Keratinocyte (primary cell): ENCODE data around the gene CRISP2. TPM values are rescaled to one million over a fixed set of nuclear protein-coding genes. Genes with fewer than 3 reads are reported as not detected.

Experiments used
- DNase-seq: peaks from one replicate; pipeline ENCODE4 v3.0.0-alpha.2; 2011; ENCODE audit warnings: low read depth, missing footprints, low spot score
- FAIRE-seq: peaks from 2 replicates; lab custom pipeline; 2011; peaks lifted over from hg19 to GRCh38; lab: Jason Lieb, UNC
- H2AFZ ChIP-seq: 2 replicates; pipeline ENCODE4 v1.6.0; 2012; ENCODE audit warnings: low read length, control low read depth, inconsistent platforms; ENCODE audit not compliant: control insufficient read depth
- H3K27ac ChIP-seq: 2 replicates; pipeline ENCODE4 v1.5.1; 2011; ENCODE audit warnings: low read length; ENCODE audit not compliant: control insufficient read depth, insufficient read depth
- H3K27me3 ChIP-seq: 3 replicates; pipeline ENCODE4 v1.6.0; 2011; ENCODE audit warnings: low read length; ENCODE audit not compliant: control insufficient read depth, insufficient read depth; ENCODE audit errors: extremely low read depth
- H3K36me3 ChIP-seq, 2 experiments: 2 replicates in 1 of 2; 3 replicates in 1 of 2; pipeline ENCODE4 v1.5.1; 2011; ENCODE audit warnings: low read length in 2 of 2, mild to moderate bottlenecking in 1 of 2; ENCODE audit not compliant: control insufficient read depth in 2 of 2, insufficient read depth in 2 of 2; ENCODE audit errors: extremely low read depth in 1 of 2
- H3K4me1 ChIP-seq: 3 replicates; pipeline ENCODE4 v1.5.1; 2011; ENCODE audit warnings: low read length; ENCODE audit not compliant: control insufficient read depth, insufficient read depth; ENCODE audit errors: extremely low read depth
- H3K4me2 ChIP-seq: 3 replicates; pipeline ENCODE4 v1.6.0; 2011; ENCODE audit warnings: low read depth, low read length; ENCODE audit not compliant: control insufficient read depth, insufficient read depth; ENCODE audit errors: extremely low read depth
- H3K4me3 ChIP-seq, 3 experiments: fragments of 200-600 bp in 1 of 3; sonication (generic) in 1 of 3; 2 replicates in 2 of 3; 3 replicates in 1 of 3; pipeline ENCODE4 v1.5.1; 2011 to 2016; ENCODE audit warnings: low read length in 3 of 3, mild to moderate bottlenecking in 3 of 3, control low read depth in 2 of 3, inconsistent platforms in 1 of 3, low read depth in 1 of 3, mixed read lengths in 1 of 3, mixed run types in 1 of 3, moderate library complexity in 1 of 3; ENCODE audit not compliant: control insufficient read depth in 2 of 3, insufficient read depth in 2 of 3; ENCODE audit errors: extremely low read depth in 1 of 3
- H3K79me2 ChIP-seq: 2 replicates; pipeline ENCODE4 v1.6.0; 2012; ENCODE audit warnings: low read length; ENCODE audit not compliant: control insufficient read depth, insufficient read depth
- H3K9ac ChIP-seq: 3 replicates; pipeline ENCODE4 v1.6.0; 2011; ENCODE audit warnings: low read length; ENCODE audit not compliant: control insufficient read depth, insufficient read depth; ENCODE audit errors: extremely low read depth
- H3K9me1 ChIP-seq: 3 replicates; pipeline ENCODE4 v1.6.0; 2011; ENCODE audit warnings: low read length; ENCODE audit not compliant: control insufficient read depth, insufficient read depth; ENCODE audit errors: extremely low read depth
- H3K9me3 ChIP-seq: 2 replicates; pipeline ENCODE4 v1.5.1; 2012; ENCODE audit warnings: low read depth, low read length; ENCODE audit not compliant: control insufficient read depth
- H4K20me1 ChIP-seq: 3 replicates; pipeline ENCODE4 v1.6.0; 2011; ENCODE audit warnings: low read length; ENCODE audit not compliant: control insufficient read depth, insufficient read depth; ENCODE audit errors: extremely low read depth
- EZH2 ChIP-seq: IDR thresholded peaks from one replicate; pipeline ENCODE4 v1.6.1; 2012; ENCODE audit warnings: inconsistent platforms, mild to moderate bottlenecking, low read length, moderate library complexity
- dilution Hi-C: fragments of 300-500 bp; cut with MboI; formaldehyde crosslinking; loops from one replicate; pipeline ENCODE4 v1.7.0; 2020; ENCODE audit warnings: low sequenced_read_pairs; ENCODE audit not compliant: extremely low pct_ligation_motif_present
- polyA plus RNA-seq, 5 experiments: library from polyadenylated mRNA; depleted of rRNA in 3 of 5; stranded (reverse) in 3 of 5; stranded (forward) in 1 of 5; unstranded in 1 of 5; fragments of >200 nt; gene quantifications; 1 replicate in 1 of 5; 2 replicates in 3 of 5; 3 replicates in 1 of 5; pipeline versions ENCODE4 v1.2.1 to v1.2.3, GENCODE V29; 2011 to 2012; ENCODE audit warnings: missing spikeins in 2 of 5, low read depth in 1 of 5, low replicate concordance in 1 of 5
- TF ChIP-seq, protein P1 (sequence below), 3 experiments: IDR thresholded peaks in 1 of 3; conservative IDR thresholded peaks in 1 of 3; optimal IDR thresholded peaks in 1 of 3; 2 replicates in 2 of 3; 3 replicates in 1 of 3; pipeline versions ENCODE3 to v1.5.1; 2011; ENCODE audit warnings: low read length in 3 of 3, mild to moderate bottlenecking in 3 of 3, moderate library complexity in 2 of 3, control low read depth in 1 of 3, inconsistent platforms in 1 of 3; ENCODE audit not compliant: insufficient read depth in 2 of 3; ENCODE audit errors: extremely low read depth in 1 of 3

CRISP2 gene
- polyA plus RNA-seq, 1 donor (not counting 4 experiments of a cell fraction or from before 2014, with no cell fraction given): not detected

DNA sequence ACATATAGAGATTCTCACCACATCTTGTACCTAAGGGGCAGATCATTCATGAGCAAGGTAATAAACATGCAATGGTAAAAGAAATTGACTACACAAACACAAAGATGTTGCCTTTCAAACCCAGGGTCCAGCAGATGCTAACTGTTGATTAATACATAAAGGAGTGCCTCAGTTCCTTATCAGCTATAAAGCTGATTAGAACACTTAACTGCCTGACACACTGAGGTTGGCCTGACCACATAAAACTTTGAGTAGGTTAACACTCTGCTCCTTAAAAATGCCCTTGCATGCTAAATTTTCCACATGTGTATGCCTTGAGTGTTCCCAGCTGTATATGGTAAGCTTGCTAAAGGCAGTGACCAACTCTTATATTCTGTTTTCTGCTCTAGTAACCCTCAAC lies 14.9 kb downstream of the CRISP2 start:
- no peak for DNase-seq
- Histone ChIP-seq H2AFZ (no peak overlapping the region), H3K4me1 (no peaks in the 10 kb centered on the region), H3K9me1 (no peaks in the 10 kb centered on the region), H3K79me2 (no peaks in the 10 kb centered on the region), H3K4me3 (no peak overlapping the region), H3K9me3 (no peaks in the 10 kb centered on the region), H3K9ac (no peak overlapping the region), H3K36me3 (no peaks in the 10 kb centered on the region), H3K27me3 (no peaks in the 10 kb centered on the region), H3K27ac (no peak overlapping the region), H3K4me2 (no peak overlapping the region), H4K20me1 (no peaks in the 10 kb centered on the region)
- FAIRE-seq: no peak
- TF ChIP-seq, protein P1, sequence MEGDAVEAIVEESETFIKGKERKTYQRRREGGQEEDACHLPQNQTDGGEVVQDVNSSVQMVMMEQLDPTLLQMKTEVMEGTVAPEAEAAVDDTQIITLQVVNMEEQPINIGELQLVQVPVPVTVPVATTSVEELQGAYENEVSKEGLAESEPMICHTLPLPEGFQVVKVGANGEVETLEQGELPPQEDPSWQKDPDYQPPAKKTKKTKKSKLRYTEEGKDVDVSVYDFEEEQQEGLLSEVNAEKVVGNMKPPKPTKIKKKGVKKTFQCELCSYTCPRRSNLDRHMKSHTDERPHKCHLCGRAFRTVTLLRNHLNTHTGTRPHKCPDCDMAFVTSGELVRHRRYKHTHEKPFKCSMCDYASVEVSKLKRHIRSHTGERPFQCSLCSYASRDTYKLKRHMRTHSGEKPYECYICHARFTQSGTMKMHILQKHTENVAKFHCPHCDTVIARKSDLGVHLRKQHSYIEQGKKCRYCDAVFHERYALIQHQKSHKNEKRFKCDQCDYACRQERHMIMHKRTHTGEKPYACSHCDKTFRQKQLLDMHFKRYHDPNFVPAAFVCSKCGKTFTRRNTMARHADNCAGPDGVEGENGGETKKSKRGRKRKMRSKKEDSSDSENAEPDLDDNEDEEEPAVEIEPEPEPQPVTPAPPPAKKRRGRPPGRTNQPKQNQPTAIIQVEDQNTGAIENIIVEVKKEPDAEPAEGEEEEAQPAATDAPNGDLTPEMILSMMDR (optimal IDR thresholded peaks at IDR 0.05 in 1 of 3, IDR thresholded peaks at IDR 0.05 in 1 of 3, conservative IDR thresholded peaks at IDR 0.05 in 1 of 3; ENCODE audit: extremely low read depth in 1 of 3, insufficient read depth in 2 of 3, low read length in 3 of 3): no peak
- TF ChIP-seq EZH2: no peak
- dilution Hi-C loops: no loop called here

DNA sequence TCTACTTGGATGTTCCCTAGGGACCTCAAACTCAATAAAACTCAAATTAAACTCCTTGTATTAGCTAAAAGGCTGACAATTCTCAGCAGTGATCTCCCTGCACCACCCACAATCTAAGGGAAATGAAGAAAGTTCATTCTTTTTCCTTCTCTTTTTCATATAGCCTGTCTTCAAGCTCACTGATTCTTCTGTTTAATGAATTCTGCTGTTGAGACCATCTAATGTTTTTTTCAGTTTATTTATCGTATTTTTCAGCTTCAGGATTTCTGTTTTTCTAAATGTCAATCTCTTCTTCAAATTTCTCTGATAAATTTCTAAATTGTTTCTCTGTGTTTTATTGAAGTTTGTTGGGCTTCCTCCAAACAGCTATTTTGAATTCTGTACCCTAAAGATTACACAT lies 19.8 kb downstream of the CRISP2 start:
- Histone ChIP-seq H3K27ac (no peak overlapping the region), H3K27me3 (no peaks in the 10 kb centered on the region), H3K9ac (no peak overlapping the region), H3K4me3 (no peak overlapping the region), H3K9me1 (no peaks in the 10 kb centered on the region), H3K36me3 (no peaks in the 10 kb centered on the region), H4K20me1 (no peaks in the 10 kb centered on the region), H2AFZ (no peak overlapping the region), H3K4me2 (no peak overlapping the region), H3K79me2 (no peaks in the 10 kb centered on the region), H3K9me3 (no peaks in the 10 kb centered on the region), H3K4me1 (no peaks in the 10 kb centered on the region)
- FAIRE-seq (no peak), DNase-seq (no peak)
- no peak for TF ChIP-seq EZH2
- dilution Hi-C loops: no loop called here

DNA sequence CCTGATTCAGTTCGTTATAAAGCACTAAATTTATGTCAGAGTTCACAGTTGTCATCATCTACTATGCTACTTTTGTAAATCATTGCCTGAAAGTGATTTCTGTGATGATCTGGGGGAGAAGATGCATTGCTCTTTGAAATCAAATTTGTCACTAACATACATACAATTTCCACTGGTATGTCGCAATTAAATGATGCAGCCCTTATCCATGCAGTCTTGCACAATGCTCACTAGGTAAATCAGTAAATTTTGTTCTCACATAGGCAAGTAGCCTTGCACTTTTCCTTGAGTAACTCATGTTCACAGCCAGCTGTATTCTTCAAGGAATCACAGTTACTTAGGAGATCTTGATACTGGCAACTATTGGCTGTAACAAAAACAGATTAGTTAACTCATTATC lies 20.8 kb downstream of the CRISP2 start:
- TF ChIP-seq, protein P1 (optimal IDR thresholded peaks at IDR 0.05 in 1 of 3, IDR thresholded peaks at IDR 0.05 in 1 of 3, conservative IDR thresholded peaks at IDR 0.05 in 1 of 3; ENCODE audit: extremely low read depth in 1 of 3, insufficient read depth in 2 of 3, low read length in 3 of 3): no peak
- TF ChIP-seq EZH2: no peak
- DNase-seq: no peak
- Histone ChIP-seq H3K27ac (no peak overlapping the region), H3K9me3 (no peaks in the 10 kb centered on the region), H3K4me1 (no peaks in the 10 kb centered on the region), H3K9me1 (no peaks in the 10 kb centered on the region), H3K36me3 (no peaks in the 10 kb centered on the region), H3K79me2 (no peaks in the 10 kb centered on the region), H3K4me2 (no peak overlapping the region), H2AFZ (no peak overlapping the region), H3K9ac (no peak overlapping the region), H4K20me1 (no peaks in the 10 kb centered on the region), H3K4me3 (no peak overlapping the region), H3K27me3 (no peaks in the 10 kb centered on the region)
- FAIRE-seq: no peak
- dilution Hi-C loops: no loop called here
